Measurements from ENCODE around the gene SLC35B1.

SLC35B1 gene

GRCh38 chr17:49695698-49696232 lies 12.0 kb downstream of the SLC35B1 start:
- H3K4me3 Mint-ChIP-seq, result peak overlapping the region; percentile 47
- ATAC-seq (peak; percentile 42), DNase-seq (ENCODE audit: low spot score in 2 of 2) (no peak)
- peak overlapping the region; percentile 93 for H3K27ac Mint-ChIP-seq
- peaks cover 24% of the 10 kb centered on the region for H3K36me3 Mint-ChIP-seq
- no peaks in the 10 kb centered on the region for H3K9me3 Mint-ChIP-seq
- peaks cover 42% of the 10 kb centered on the region for H3K4me1 Mint-ChIP-seq

GRCh38 chr17:49694847-49695697 lies 12.7 kb downstream of the SLC35B1 start:
- DNase-seq (ENCODE audit: low spot score in 2 of 2) (peak; percentile 70 to 93), ATAC-seq (peak; percentile 4)
- peaks cover 18% of the 10 kb centered on the region for H3K36me3 Mint-ChIP-seq
- no peaks in the 10 kb centered on the region for H3K9me3 Mint-ChIP-seq
- H3K27ac Mint-ChIP-seq, result peak overlapping the region; percentile 93
- peak overlapping the region; percentile 47 for H3K4me3 Mint-ChIP-seq
- H3K4me1 Mint-ChIP-seq, result peaks cover 41% of the 10 kb centered on the region

GRCh38 chr17:49692751-49693150 lies 15.0 kb downstream of the SLC35B1 start:
- Mint-ChIP-seq H3K4me3 (no peak overlapping the region), H3K27ac (no peak overlapping the region), H3K4me1 (peaks cover 51% of the 10 kb centered on the region), H3K9me3 (no peaks in the 10 kb centered on the region), H3K36me3 (peaks cover 9% of the 10 kb centered on the region)
- ATAC-seq (no peak), DNase-seq (ENCODE audit: low spot score in 2 of 2) (no peak)

- H3K27ac Mint-ChIP-seq, result peak overlapping the region; percentile 84
- peaks cover 58% of the 10 kb centered on the region for H3K4me1 Mint-ChIP-seq
- no peaks in the 10 kb centered on the region for H3K9me3 Mint-ChIP-seq
- H3K36me3 Mint-ChIP-seq, result peaks cover 9% of the 10 kb centered on the region
- no peak for DNase-seq (ENCODE audit: low spot score in 2 of 2)
- H3K4me3 Mint-ChIP-seq, result no peak overlapping the region
- no peak for ATAC-seq
Measured at GRCh38 chr17:49691677-49692191, 16.0 kb downstream of the SLC35B1 start.

- H3K4me1 Mint-ChIP-seq, result peaks cover 53% of the 10 kb centered on the region
- H3K9me3 Mint-ChIP-seq, result no peaks in the 10 kb centered on the region
- no peak for DNase-seq (ENCODE audit: low spot score in 2 of 2)
- peaks cover 4% of the 10 kb centered on the region for H3K36me3 Mint-ChIP-seq
- H3K27ac Mint-ChIP-seq, result peak overlapping the region; percentile 84
- no peak overlapping the region for H3K4me3 Mint-ChIP-seq
- no peak for ATAC-seq
Measured at GRCh38 chr17:49691086-49691676, 16.6 kb downstream of the SLC35B1 start.

GRCh38 chr17:49690256-49690655 lies 17.5 kb downstream of the SLC35B1 start:
- no peak overlapping the region for H3K27ac Mint-ChIP-seq
- no peaks in the 10 kb centered on the region for H3K9me3 Mint-ChIP-seq
- H3K4me3 Mint-ChIP-seq, result no peak overlapping the region

GRCh38 chr17:49688848-49689247 lies 18.9 kb downstream of the SLC35B1 start:
- H3K9me3 Mint-ChIP-seq, result no peaks in the 10 kb centered on the region
- H3K4me1 Mint-ChIP-seq, result peaks cover 38% of the 10 kb centered on the region
- peak overlapping the region; percentile 17 for H3K27ac Mint-ChIP-seq
- H3K4me3 Mint-ChIP-seq, result peak overlapping the region; percentile 16
- ATAC-seq (no peak), DNase-seq (ENCODE audit: low spot score in 2 of 2) (no peak)
- H3K36me3 Mint-ChIP-seq, result no peaks in the 10 kb centered on the region

More at GRCh38 chr17:49690256-49690655, 17.5 kb downstream of the SLC35B1 start:
- ATAC-seq (no peak), DNase-seq (ENCODE audit: low spot score in 2 of 2) (no peak)
- Mint-ChIP-seq H3K4me1 (peaks cover 44% of the 10 kb centered on the region), H3K36me3 (no peaks in the 10 kb centered on the region)

- peak overlapping the region; percentile 50 for H3K4me3 Mint-ChIP-seq
- H3K4me1 Mint-ChIP-seq, result peaks cover 38% of the 10 kb centered on the region
- ATAC-seq (peak; percentile 47), DNase-seq (ENCODE audit: low spot score in 2 of 2) (peak in 1 of 2 donors; percentile 66)
- no peaks in the 10 kb centered on the region for H3K36me3 Mint-ChIP-seq
- H3K9me3 Mint-ChIP-seq, result no peaks in the 10 kb centered on the region
- peak overlapping the region; percentile 92 for H3K27ac Mint-ChIP-seq
Measured at GRCh38 chr17:49687878-49688491, 19.8 kb downstream of the SLC35B1 start.

GRCh38 chr17:49681106-49681979 lies 26.4 kb downstream of the SLC35B1 start:
- Mint-ChIP-seq H3K36me3 (peaks cover 20% of the 10 kb centered on the region), H3K27ac (no peak overlapping the region), H3K4me3 (no peak overlapping the region), H3K4me1 (peaks cover 21% of the 10 kb centered on the region), H3K9me3 (no peaks in the 10 kb centered on the region)
- ATAC-seq (no peak), DNase-seq (ENCODE audit: low spot score in 2 of 2) (no peak)

GRCh38 chr17:49680314-49680713 lies 27.4 kb downstream of the SLC35B1 start:
- no peaks in the 10 kb centered on the region for H3K9me3 Mint-ChIP-seq
- H3K36me3 Mint-ChIP-seq, result peaks cover 30% of the 10 kb centered on the region
- H3K27ac Mint-ChIP-seq, result no peak overlapping the region
- peaks cover 31% of the 10 kb centered on the region for H3K4me1 Mint-ChIP-seq
- DNase-seq (ENCODE audit: low spot score in 2 of 2) (no peak), ATAC-seq (no peak)
- no peak overlapping the region for H3K4me3 Mint-ChIP-seq

GRCh38 chr17:49677933-49678847 lies 29.6 kb downstream of the SLC35B1 start, which contains the start of gene SPOP:
Gene SPOP (minus strand): TSS chr17:49678097. CDS start chr17:49622810, 55,287 bp downstream.
- DNase-seq (ENCODE audit: low spot score in 2 of 2) (peak; percentile 94 to 100), ATAC-seq (peak; percentile 97)
- Mint-ChIP-seq H3K9me3 (no peaks in the 10 kb centered on the region), H3K4me1 (peaks cover 43% of the 10 kb centered on the region), H3K27ac (peak within 1 kb of the TSS; percentile 98), H3K4me3 (peak within 1 kb of the TSS; percentile 94), H3K36me3 (peaks cover 46% of the 10 kb centered on the region)

- H3K27ac Mint-ChIP-seq, result peak overlapping the region; percentile 98
- ATAC-seq (peak; percentile 76), DNase-seq (ENCODE audit: low spot score in 2 of 2) (peak; percentile 95 to 98)
- peaks cover 48% of the 10 kb centered on the region for H3K4me1 Mint-ChIP-seq
- no peaks in the 10 kb centered on the region for H3K9me3 Mint-ChIP-seq
- H3K4me3 Mint-ChIP-seq, result peak overlapping the region; percentile 94
- H3K36me3 Mint-ChIP-seq, result peaks cover 46% of the 10 kb centered on the region
Measured at GRCh38 chr17:49677134-49677932, 30.4 kb downstream of the SLC35B1 start.
